GM10266 (cell line): ENCODE measurements around the gene RGL1.

Experiments
- DNase-seq: peaks from one replicate; pipeline ENCODE4 v3.0.0; 2012; ENCODE audit errors: extremely low spot score
- TF ChIP-seq, protein P1 (sequence below): IDR thresholded peaks from 2 replicates; pipeline ENCODE4 v1.5.1; 2012; ENCODE audit warnings: mild to moderate bottlenecking, low read depth; ENCODE audit not compliant: control insufficient read depth, insufficient read depth; ENCODE audit errors: missing control alignments

RGL1 gene

DNA sequence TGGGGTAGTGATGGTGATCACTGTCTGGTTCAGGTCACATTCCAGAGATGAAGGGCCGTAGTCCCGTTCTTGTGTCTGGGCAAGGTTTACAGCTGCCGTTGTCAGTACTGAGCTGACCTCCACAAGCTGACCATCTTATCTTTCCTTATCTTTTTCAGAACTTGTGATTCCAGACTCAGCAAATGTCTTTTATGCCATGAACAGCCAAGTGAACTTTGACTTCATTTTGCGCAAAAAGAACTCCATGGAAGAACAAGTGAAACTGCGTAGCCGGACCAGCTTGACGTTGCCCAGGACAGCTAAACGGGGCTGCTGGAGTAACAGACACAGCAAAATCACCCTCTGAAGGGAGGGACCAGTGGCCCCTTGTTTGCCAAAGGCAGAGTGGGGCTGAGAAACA, 121.0 kb downstream of the RGL1 start:
- TF ChIP-seq, protein P1, sequence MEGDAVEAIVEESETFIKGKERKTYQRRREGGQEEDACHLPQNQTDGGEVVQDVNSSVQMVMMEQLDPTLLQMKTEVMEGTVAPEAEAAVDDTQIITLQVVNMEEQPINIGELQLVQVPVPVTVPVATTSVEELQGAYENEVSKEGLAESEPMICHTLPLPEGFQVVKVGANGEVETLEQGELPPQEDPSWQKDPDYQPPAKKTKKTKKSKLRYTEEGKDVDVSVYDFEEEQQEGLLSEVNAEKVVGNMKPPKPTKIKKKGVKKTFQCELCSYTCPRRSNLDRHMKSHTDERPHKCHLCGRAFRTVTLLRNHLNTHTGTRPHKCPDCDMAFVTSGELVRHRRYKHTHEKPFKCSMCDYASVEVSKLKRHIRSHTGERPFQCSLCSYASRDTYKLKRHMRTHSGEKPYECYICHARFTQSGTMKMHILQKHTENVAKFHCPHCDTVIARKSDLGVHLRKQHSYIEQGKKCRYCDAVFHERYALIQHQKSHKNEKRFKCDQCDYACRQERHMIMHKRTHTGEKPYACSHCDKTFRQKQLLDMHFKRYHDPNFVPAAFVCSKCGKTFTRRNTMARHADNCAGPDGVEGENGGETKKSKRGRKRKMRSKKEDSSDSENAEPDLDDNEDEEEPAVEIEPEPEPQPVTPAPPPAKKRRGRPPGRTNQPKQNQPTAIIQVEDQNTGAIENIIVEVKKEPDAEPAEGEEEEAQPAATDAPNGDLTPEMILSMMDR: no peak

DNA sequence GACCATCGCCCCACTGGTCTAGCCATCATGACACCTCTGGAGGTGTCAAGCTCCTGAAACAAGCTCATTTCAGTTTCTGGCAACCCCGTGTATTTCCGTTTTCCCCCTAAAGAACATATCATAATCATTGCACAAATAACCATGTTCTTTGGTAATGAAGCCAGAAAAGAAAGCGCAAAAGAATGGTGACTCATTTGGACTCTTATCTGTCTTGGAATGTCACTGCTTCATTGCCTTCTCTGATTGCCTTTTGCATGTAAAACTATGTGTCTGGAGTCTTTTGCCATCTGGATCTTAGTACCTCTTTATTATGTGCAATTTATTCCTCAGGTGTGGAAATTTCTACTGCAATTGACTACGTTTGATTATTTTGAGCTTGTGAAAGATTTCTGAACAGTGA, 122.1 kb downstream of the RGL1 start:
- DNase-seq: no peak
- TF ChIP-seq, protein P1: no peak

More for the DNA sequence above, 121.0 kb downstream of the RGL1 start:
- no peak for DNase-seq

DNA sequence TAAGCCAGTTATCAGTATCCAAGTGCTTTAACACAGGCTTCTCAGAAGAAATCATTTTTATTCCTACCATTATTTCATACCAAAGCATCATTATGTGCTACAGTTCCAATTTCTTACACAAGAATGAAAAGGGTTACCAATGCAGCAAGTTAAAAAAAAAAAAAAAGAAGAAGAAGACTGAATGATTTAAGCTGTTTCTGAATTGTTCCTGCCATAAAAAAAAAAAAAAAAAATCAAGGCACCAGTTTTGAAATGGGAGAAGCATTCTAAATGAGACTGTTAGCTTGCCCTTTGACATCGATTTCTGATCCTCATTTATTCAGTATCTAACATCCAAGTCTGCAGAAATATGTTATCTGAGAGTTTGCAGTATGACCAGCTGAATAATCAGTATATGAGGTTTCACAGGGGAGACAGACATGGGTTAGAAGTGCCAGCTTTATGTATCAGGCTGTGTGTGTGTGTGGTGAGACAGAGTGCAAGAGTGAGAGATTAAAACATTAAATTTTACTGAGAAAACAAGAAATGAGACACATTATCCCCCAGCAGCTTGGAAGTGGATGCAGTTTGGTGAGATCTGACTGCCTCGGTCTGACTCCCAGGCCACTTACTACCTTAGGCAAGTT, 126.8 kb downstream of the RGL1 start:
- DNase-seq: no peak
- TF ChIP-seq, protein P1: no peak

DNA sequence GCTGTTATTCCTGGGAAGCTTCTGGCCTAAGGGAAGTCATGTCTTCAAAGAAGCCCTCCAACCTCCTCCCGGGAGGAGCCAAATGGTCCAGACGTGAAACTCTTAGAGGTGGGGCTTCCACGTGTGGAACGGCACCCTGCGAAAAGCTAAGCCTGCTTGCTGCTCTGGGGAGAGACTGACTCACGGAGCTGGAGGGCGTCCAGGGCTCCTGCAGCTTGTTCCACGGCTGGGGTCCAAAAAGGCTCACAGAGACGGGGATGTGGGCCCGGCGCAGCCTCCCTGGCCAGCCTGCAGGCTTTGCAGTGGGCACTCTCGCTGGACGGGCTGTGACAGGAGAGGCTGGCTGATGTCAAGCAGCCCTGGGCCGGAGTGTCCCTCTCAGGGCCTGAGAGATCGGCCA, 127.5 kb downstream of the RGL1 start:
- DNase-seq: no peak
- TF ChIP-seq, protein P1: no peak

DNA sequence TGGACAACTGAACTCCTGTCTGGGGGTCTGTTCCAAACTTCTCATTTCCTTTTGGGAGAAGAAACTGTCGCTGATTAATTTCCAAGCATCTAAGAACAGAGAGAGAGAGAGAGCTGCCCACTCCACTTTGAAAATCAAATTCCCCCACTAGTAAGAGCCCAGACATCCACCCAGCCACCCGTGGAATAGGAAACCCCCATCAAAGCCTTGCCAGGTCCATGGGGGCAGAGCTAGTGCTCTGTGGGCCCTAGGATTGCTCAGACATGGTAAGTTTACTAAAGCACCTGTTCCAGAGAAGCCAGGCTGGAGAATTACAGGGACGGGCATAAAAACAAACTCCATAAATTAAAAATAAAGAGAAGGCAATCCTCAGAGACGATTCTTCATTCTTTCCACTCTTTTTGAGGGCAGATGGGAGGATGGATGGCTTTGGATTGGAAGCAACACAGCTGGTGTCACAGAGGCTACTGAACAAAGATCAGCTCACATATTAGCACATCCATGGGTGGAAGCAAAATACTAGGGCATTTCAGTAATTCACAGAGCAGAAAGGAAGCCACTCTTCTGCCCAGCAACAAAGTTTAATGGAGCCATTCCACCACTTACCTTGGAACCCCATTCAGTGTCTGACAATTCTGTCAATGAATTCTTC, 128.7 kb downstream of the RGL1 start:
- no peak for DNase-seq
- TF ChIP-seq, protein P1: no peak

DNA sequence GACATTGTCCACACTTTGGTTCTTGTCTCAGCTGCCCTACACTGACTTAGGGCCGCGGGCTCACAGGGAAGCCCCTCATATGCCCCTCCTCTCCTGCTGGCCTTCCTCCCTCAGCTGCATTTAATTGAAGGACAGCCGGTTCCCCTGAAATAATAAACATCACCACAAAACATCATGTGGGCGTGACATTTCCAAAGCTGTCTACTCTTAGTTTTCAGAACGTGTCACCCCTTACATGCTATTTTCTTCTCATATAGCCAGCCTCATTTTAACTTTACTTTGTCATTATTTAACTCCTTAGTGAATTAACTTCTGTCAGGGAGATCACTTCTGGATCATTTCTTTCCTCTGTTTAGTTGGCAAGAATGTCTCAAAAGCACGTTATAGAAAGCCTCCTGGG, 129.4 kb downstream of the RGL1 start:
- DNase-seq: no peak
- TF ChIP-seq, protein P1: no peak

DNA sequence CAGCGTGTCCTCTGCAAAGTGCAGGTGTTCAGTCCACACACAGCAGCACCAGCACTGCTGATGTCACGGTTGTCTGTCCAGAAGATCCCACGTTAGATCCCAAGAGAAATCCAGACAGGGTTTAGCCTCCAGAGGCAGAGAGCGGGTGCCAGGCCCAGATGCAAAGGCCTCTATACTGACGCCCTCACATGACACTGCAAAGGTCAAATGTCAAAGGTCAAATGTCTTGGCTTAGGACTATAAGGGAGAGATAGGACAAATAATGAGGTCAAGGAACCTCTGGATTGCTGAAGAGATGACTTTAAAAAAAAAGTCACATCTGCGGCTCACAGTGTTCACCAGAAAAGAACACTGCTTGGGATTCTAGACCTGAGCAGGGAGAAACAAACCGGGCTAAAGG, 131.1 kb downstream of the RGL1 start:
- DNase-seq: no peak

More for the DNA sequence above, 131.1 kb downstream of the RGL1 start:
- TF ChIP-seq, protein P1: no peak
